NB4 (cell line): Measurements from ENCODE around the gene PPP4R4.
A peak's percentile ranks its signal among the peaks of the same experiment; 100 is the strongest.

ENCODE experiments used
- DNase-seq: peaks from one replicate; pipeline ENCODE4 v3.0.0; 2010; ENCODE audit warnings: low read depth
- H3K4me3 ChIP-seq: one replicate; pipeline ENCODE4 v1.5.1; 2011; ENCODE audit warnings: mild to moderate bottlenecking, low read depth, low read length, moderate library complexity
- CTCF ChIP-seq: IDR thresholded peaks from one replicate; pipeline ENCODE4 v1.5.1; 2012; ENCODE audit warnings: low read depth, low read length
- MAX ChIP-seq: IDR thresholded peaks from 2 replicates; pipeline ENCODE4 v1.6.1; 2011; ENCODE audit warnings: low read depth, low read length
- MYC ChIP-seq: IDR thresholded peaks from 2 replicates; pipeline ENCODE4 v1.6.1; 2011; ENCODE audit warnings: low read depth, low read length
- POLR2A ChIP-seq: IDR thresholded peaks from 2 replicates; pipeline ENCODE4 v1.6.1; 2011; ENCODE audit warnings: mild to moderate bottlenecking; ENCODE audit not compliant: insufficient read length; ENCODE audit errors: extremely low read depth

Gene PPP4R4

GRCh38 chr14:94142836-94143235 is 31.3 kb upstream of the PPP4R4 start:
- no peak overlapping the region for H3K4me3 ChIP-seq
- no peak for TF ChIP-seq POLR2A
- no peak for TF ChIP-seq CTCF
- TF ChIP-seq MAX = no peak
- TF ChIP-seq MYC = no peak

GRCh38 chr14:94143239-94143638 is 30.9 kb upstream of the PPP4R4 start:
- DNase-seq = peak; percentile 34
- TF ChIP-seq MAX (no peak), CTCF (peak; percentile 24), POLR2A (no peak), MYC (no peak)
- no peak overlapping the region for H3K4me3 ChIP-seq

More at GRCh38 chr14:94142836-94143235, 31.3 kb upstream of the PPP4R4 start:
- DNase-seq = no peak

- no peak overlapping the region for H3K4me3 ChIP-seq
- TF ChIP-seq MAX (no peak), CTCF (no peak), POLR2A (no peak), MYC (no peak)
- no peak for DNase-seq
Measured at GRCh38 chr14:94143711-94144110, 30.4 kb upstream of the PPP4R4 start.

GRCh38 chr14:94144765-94145164 is 29.4 kb upstream of the PPP4R4 start:
- TF ChIP-seq MYC (no peak), CTCF (no peak), MAX (no peak), POLR2A (no peak)
- peak; percentile 60 for DNase-seq
- H3K4me3 ChIP-seq = no peak overlapping the region

- DNase-seq = peak; percentile 27
- TF ChIP-seq MAX (no peak), CTCF (no peak), POLR2A (no peak), MYC (no peak)
- H3K4me3 ChIP-seq = no peak overlapping the region
Measured at GRCh38 chr14:94145902-94146527, 28.1 kb upstream of the PPP4R4 start.

GRCh38 chr14:94152676-94153075 is 21.4 kb upstream of the PPP4R4 start:
- H3K4me3 ChIP-seq = no peak overlapping the region
- TF ChIP-seq CTCF (no peak), MYC (no peak), MAX (no peak), POLR2A (no peak)
- no peak for DNase-seq
